ENCODE data around the gene MEIOB.

The MEIOB gene

DNA sequence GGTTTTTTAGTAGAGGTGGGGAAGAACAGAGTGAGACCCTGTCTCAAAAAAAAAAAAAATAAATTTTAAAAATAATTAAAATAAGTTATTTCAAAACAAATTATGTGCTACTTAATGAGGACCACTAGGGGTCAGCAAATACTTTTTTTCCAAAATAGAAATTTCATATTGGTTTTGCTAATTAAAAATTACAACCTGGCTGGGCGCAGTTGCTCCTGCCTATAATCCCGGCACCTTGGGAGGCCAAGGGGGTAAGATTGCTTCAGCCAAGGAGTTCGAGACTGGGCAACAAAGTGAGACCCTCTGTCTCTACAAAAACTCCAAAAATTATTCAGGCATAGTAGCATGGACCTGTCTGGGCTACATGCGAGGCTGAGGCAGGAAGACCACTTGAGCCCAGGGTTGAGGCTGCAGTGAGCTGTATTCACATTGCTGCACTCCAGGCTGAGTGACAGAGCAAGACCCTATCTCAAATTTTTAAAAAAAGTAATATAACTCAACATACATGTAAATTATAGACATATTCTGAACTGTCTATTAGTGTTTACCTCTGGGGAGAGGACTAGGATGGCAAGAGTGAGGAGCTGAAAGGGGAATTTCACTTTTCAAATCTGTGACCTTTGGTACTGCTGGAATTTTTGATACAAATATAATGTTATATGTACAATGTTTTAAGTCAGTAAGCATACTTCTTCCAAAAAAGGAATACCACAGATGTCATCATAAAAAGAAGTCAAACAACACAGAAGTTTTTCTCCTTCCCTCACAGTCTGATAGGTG, 8.1 kb downstream of the MEIOB start:
- ATAC-seq: peak; percentile 56
- TF ChIP-seq ZNF70 (CRISPR knock-in tag; IDR thresholded peaks at IDR 0.05) (no peak), ARNTL (CRISPR knock-in tag; IDR thresholded peaks at IDR 0.05; ENCODE audit: borderline replicate concordance, low read depth) (no peak), ESRRG (CRISPR knock-in tag; IDR thresholded peaks at IDR 0.05) (no peak), ZNF565 (CRISPR knock-in tag; conservative IDR thresholded peaks at IDR 0.05; ENCODE audit: low read depth) (no peak), PPARA (CRISPR knock-in tag; IDR thresholded peaks at IDR 0.05; ENCODE audit: borderline replicate concordance) (no peak), BACH2 (CRISPR knock-in tag; IDR thresholded peaks at IDR 0.05; ENCODE audit: borderline replicate concordance) (no peak), RARB (CRISPR knock-in tag; IDR thresholded peaks at IDR 0.05) (no peak), GLIS3 (CRISPR knock-in tag; IDR thresholded peaks at IDR 0.05) (no peak), SNAI2 (CRISPR knock-in tag; IDR thresholded peaks at IDR 0.05) (no peak)
- TF ChIP-seq, protein P1, sequence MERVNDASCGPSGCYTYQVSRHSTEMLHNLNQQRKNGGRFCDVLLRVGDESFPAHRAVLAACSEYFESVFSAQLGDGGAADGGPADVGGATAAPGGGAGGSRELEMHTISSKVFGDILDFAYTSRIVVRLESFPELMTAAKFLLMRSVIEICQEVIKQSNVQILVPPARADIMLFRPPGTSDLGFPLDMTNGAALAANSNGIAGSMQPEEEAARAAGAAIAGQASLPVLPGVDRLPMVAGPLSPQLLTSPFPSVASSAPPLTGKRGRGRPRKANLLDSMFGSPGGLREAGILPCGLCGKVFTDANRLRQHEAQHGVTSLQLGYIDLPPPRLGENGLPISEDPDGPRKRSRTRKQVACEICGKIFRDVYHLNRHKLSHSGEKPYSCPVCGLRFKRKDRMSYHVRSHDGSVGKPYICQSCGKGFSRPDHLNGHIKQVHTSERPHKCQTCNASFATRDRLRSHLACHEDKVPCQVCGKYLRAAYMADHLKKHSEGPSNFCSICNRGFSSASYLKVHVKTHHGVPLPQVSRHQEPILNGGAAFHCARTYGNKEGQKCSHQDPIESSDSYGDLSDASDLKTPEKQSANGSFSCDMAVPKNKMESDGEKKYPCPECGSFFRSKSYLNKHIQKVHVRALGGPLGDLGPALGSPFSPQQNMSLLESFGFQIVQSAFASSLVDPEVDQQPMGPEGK (CRISPR knock-in tag; IDR thresholded peaks at IDR 0.05; ENCODE audit: borderline replicate concordance): no peak
- TF ChIP-seq, protein P2, sequence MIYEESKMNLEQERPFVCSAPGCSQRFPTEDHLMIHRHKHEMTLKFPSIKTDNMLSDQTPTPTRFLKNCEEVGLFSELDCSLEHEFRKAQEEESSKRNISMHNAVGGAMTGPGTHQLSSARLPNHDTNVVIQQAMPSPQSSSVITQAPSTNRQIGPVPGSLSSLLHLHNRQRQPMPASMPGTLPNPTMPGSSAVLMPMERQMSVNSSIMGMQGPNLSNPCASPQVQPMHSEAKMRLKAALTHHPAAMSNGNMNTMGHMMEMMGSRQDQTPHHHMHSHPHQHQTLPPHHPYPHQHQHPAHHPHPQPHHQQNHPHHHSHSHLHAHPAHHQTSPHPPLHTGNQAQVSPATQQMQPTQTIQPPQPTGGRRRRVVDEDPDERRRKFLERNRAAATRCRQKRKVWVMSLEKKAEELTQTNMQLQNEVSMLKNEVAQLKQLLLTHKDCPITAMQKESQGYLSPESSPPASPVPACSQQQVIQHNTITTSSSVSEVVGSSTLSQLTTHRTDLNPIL (CRISPR knock-in tag; IDR thresholded peaks at IDR 0.05; ENCODE audit: low read depth): no peak
- TF ChIP-seq, protein P3, sequence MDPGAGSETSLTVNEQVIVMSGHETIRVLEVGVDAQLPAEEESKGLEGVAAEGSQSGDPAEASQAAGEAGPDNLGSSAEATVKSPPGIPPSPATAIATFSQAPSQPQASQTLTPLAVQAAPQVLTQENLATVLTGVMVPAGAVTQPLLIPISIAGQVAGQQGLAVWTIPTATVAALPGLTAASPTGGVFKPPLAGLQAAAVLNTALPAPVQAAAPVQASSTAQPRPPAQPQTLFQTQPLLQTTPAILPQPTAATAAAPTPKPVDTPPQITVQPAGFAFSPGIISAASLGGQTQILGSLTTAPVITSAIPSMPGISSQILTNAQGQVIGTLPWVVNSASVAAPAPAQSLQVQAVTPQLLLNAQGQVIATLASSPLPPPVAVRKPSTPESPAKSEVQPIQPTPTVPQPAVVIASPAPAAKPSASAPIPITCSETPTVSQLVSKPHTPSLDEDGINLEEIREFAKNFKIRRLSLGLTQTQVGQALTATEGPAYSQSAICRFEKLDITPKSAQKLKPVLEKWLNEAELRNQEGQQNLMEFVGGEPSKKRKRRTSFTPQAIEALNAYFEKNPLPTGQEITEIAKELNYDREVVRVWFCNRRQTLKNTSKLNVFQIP (CRISPR knock-in tag; IDR thresholded peaks at IDR 0.05; ENCODE audit: borderline replicate concordance, low read depth): no peak

DNA sequence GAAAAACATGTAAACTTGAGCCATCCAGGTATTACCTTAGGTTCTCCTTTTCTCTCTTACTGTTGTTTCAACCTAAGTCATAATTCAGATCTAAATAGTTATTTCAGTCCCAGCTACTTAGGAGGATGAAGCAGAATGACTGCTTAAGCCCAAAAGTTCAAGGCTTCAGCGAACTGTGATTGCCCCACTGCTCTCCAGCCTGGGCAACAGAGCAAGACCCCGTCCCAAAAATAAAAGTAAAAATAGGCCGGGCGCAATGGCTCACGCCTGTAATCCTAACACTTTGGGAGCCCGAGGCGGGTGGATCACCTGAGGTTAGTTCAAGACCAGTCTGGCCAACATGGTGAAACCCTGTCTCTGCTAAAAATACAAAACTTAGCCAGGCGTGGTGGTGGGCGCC, 9.6 kb downstream of the MEIOB start:
- ATAC-seq: no peak
- TF ChIP-seq, protein P2 (CRISPR knock-in tag; IDR thresholded peaks at IDR 0.05; ENCODE audit: low read depth): no peak
- TF ChIP-seq ZNF70 (CRISPR knock-in tag; IDR thresholded peaks at IDR 0.05) (no peak), GLIS3 (CRISPR knock-in tag; IDR thresholded peaks at IDR 0.05) (no peak), ZFP3 (CRISPR knock-in tag; IDR thresholded peaks at IDR 0.05) (no peak)
- TF ChIP-seq, protein P1 (CRISPR knock-in tag; IDR thresholded peaks at IDR 0.05; ENCODE audit: borderline replicate concordance): no peak

DNA sequence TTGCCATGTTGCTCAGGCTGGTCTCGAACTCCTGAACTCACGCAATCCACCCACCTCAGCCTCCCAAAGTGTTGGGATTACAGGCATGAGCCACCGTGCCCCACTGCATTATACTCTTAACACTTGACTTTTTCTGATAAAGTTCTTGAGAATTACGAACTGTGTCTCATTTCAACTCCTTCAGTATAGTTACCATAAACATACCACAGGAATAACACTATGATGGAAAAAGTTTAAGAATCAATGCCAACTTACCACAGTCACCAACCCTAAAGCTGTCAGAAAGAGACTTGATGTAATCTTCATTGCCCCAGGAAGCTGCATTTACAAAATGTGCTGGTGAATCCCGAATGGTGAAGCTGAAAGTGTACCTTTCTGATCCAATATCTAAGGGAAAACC, 10.2 kb downstream of the MEIOB start:
- no peak for ATAC-seq
- TF ChIP-seq RARB (CRISPR knock-in tag; IDR thresholded peaks at IDR 0.05): no peak
- TF ChIP-seq OSR1 (CRISPR knock-in tag; IDR thresholded peaks at IDR 0.05): no peak
- no peak for TF ChIP-seq ARNTL (CRISPR knock-in tag; IDR thresholded peaks at IDR 0.05; ENCODE audit: borderline replicate concordance, low read depth)
- TF ChIP-seq, protein P1 (CRISPR knock-in tag; IDR thresholded peaks at IDR 0.05; ENCODE audit: borderline replicate concordance): no peak
- no peak for TF ChIP-seq BACH2 (CRISPR knock-in tag; IDR thresholded peaks at IDR 0.05; ENCODE audit: borderline replicate concordance)
- TF ChIP-seq CSDC2 (CRISPR knock-in tag; IDR thresholded peaks at IDR 0.05): no peak
- no peak for TF ChIP-seq ESRRG (CRISPR knock-in tag; IDR thresholded peaks at IDR 0.05)
- TF ChIP-seq SNAI2 (CRISPR knock-in tag; IDR thresholded peaks at IDR 0.05): no peak
- TF ChIP-seq TOX (CRISPR knock-in tag; IDR thresholded peaks at IDR 0.05; ENCODE audit: borderline replicate concordance): no peak
- no peak for TF ChIP-seq ZNF70 (CRISPR knock-in tag; IDR thresholded peaks at IDR 0.05)
- no peak for TF ChIP-seq ZC3H10 (CRISPR knock-in tag; IDR thresholded peaks at IDR 0.05)
- TF ChIP-seq ZFP30 (CRISPR knock-in tag; IDR thresholded peaks at IDR 0.05): no peak
- no peak for TF ChIP-seq PPARA (CRISPR knock-in tag; IDR thresholded peaks at IDR 0.05; ENCODE audit: borderline replicate concordance)
- no peak for TF ChIP-seq ZFP3 (CRISPR knock-in tag; IDR thresholded peaks at IDR 0.05)
- TF ChIP-seq, protein P4, sequence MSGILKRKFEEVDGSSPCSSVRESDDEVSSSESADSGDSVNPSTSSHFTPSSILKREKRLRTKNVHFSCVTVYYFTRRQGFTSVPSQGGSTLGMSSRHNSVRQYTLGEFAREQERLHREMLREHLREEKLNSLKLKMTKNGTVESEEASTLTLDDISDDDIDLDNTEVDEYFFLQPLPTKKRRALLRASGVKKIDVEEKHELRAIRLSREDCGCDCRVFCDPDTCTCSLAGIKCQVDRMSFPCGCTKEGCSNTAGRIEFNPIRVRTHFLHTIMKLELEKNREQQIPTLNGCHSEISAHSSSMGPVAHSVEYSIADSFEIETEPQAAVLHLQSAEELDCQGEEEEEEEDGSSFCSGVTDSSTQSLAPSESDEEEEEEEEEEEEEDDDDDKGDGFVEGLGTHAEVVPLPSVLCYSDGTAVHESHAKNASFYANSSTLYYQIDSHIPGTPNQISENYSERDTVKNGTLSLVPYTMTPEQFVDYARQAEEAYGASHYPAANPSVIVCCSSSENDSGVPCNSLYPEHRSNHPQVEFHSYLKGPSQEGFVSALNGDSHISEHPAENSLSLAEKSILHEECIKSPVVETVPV (CRISPR knock-in tag; IDR thresholded peaks at IDR 0.05): no peak
- no peak for TF ChIP-seq TCF4 (CRISPR knock-in tag; IDR thresholded peaks at IDR 0.05; ENCODE audit: borderline replicate concordance)
- TF ChIP-seq, protein P2 (CRISPR knock-in tag; IDR thresholded peaks at IDR 0.05; ENCODE audit: low read depth): no peak
- no peak for TF ChIP-seq ZNF8 (CRISPR knock-in tag; IDR thresholded peaks at IDR 0.05)
